Tibial artery (tissue), 4 donors: ENCODE measurements around the gene KCNN3.

ENCODE experiments used
- DNase-seq, 2 donors: peaks; one replicate each; pipeline ENCODE4 v3.0.0-alpha.2; 2019
- H3K27ac ChIP-seq, 2 donors: fragments of 200-600 bp; sonication (generic) in 1 of 2; 1 replicate in 1 of 2; 2 replicates in 1 of 2; pipeline ENCODE4 v1.5.1; 2018 to 2019; ENCODE audit warnings: mild to moderate bottlenecking in 1 of 2
- H3K27me3 ChIP-seq, 2 donors: fragments of 200-600 bp; sonication (generic) in 1 of 2; one replicate each; pipeline versions ENCODE4 v1.5.1 to v1.6.0; 2016 to 2019
- H3K36me3 ChIP-seq, 3 donors: fragments of 200-600 bp; sonication (generic) in 2 of 3; one replicate each; pipeline ENCODE4 v1.5.1; 2016 to 2019; ENCODE audit warnings: mild to moderate bottlenecking in 2 of 3
- H3K4me1 ChIP-seq, 4 donors: fragments of 200-600 bp; sonication (generic) in 2 of 4; 1 replicate in 3 of 4; 2 replicates in 1 of 4; pipeline ENCODE4 v1.5.1; 2016 to 2019
- H3K4me3 ChIP-seq, 2 donors: fragments of 200-600 bp; sonication (generic) in 1 of 2; 1 replicate in 1 of 2; 2 replicates in 1 of 2; pipeline ENCODE4 v1.5.1; 2018 to 2019; ENCODE audit warnings: mild to moderate bottlenecking in 2 of 2
- H3K9me3 ChIP-seq, 3 donors: fragments of 200-600 bp; sonication (generic) in 1 of 3; one replicate each; pipeline ENCODE4 v1.5.1; 2016 to 2019
- intact Hi-C: fragments of 100-400 bp; cut with DNase I; formaldehyde crosslinking; loops from one replicate; pipeline ENCODE4 v1.15.0; 2023; ENCODE audit warnings: low total_unique reads
- TF ChIP-seq, protein P1 (sequence below), 2 experiments: fragments of 200-600 bp in 1 of 2; fragments of 450-650 bp in 1 of 2; IDR thresholded peaks; one replicate each; pipeline ENCODE4 v1.5.1; 2017 to 2019; ENCODE audit warnings: antibody characterized with exemption in 2 of 2, mild to moderate bottlenecking in 1 of 2, moderate library complexity in 1 of 2

The KCNN3 gene

GRCh38 chr1:154720328-154721297 is 149.5 kb downstream of the KCNN3 start:
- no peaks in the 10 kb centered on the region for H3K9me3 ChIP-seq
- H3K36me3 ChIP-seq, result no peaks in the 10 kb centered on the region
- H3K27ac ChIP-seq, result no peak overlapping the region
- DNase-seq, result no peak
- no peaks in the 10 kb centered on the region for H3K4me1 ChIP-seq
- TF ChIP-seq, protein P1, sequence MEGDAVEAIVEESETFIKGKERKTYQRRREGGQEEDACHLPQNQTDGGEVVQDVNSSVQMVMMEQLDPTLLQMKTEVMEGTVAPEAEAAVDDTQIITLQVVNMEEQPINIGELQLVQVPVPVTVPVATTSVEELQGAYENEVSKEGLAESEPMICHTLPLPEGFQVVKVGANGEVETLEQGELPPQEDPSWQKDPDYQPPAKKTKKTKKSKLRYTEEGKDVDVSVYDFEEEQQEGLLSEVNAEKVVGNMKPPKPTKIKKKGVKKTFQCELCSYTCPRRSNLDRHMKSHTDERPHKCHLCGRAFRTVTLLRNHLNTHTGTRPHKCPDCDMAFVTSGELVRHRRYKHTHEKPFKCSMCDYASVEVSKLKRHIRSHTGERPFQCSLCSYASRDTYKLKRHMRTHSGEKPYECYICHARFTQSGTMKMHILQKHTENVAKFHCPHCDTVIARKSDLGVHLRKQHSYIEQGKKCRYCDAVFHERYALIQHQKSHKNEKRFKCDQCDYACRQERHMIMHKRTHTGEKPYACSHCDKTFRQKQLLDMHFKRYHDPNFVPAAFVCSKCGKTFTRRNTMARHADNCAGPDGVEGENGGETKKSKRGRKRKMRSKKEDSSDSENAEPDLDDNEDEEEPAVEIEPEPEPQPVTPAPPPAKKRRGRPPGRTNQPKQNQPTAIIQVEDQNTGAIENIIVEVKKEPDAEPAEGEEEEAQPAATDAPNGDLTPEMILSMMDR (IDR thresholded peaks at IDR 0.05), result no peak
- H3K27me3 ChIP-seq, result peaks cover 0 to 1% of the 10 kb centered on the region in 2 donors
- H3K4me3 ChIP-seq, result no peak overlapping the region
- intact Hi-C loops, result no loop called here

- intact Hi-C loops, result no loop called here
- no peak for DNase-seq
- Histone ChIP-seq H3K4me3 (no peak overlapping the region), H3K27me3 (no peaks in the 10 kb centered on the region), H3K36me3 (no peaks in the 10 kb centered on the region), H3K4me1 (no peaks in the 10 kb centered on the region), H3K27ac (no peak overlapping the region), H3K9me3 (no peaks in the 10 kb centered on the region)
- TF ChIP-seq, protein P1 (IDR thresholded peaks at IDR 0.05), result no peak
These were observed 150.3 kb downstream of the KCNN3 start for GRCh38 chr1:154719586-154720327.

DNA sequence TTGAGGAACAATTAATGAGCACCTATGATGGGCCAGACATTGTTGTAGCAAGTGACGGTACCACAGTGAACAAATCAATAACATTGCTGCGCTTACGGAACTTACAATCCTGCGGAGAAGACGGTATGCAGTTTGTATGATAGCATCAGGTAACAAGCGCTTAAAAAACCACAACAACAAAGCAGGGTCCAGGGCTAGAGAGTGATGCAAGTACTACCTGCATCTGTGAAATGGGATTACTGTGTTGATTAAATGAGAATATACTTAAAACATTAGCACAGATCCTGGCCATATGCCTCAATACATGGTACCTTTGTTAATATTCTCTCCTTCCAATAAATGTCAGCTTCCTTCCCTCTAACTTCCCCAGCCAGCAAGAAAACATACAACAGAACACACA is 151.5 kb downstream of the KCNN3 start:
- Histone ChIP-seq H3K9me3 (no peaks in the 10 kb centered on the region), H3K4me3 (no peak overlapping the region), H3K36me3 (no peaks in the 10 kb centered on the region), H3K27me3 (no peaks in the 10 kb centered on the region), H3K27ac (no peak overlapping the region), H3K4me1 (no peaks in the 10 kb centered on the region)
- TF ChIP-seq, protein P1 (IDR thresholded peaks at IDR 0.05), result no peak
- intact Hi-C loops, result no loop called here
- no peak for DNase-seq

DNA sequence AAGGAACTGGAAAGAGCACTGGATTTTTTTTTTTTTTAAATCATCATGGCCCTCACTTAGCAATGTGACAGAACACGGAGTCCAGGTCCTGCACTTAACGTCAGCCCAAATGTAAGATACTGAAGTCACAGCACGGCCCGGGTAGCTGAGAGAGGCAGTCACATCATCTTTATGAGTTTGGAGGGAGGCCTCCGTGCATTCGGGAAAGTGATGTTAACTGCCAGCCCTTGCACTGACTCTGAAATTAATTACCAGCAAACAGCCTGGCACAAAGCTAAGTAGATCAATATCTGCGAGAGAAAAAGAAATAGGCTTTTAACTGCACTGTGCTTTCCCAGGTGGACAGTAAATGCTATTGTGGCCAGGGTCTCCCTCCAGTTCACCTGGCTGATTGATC is 152.6 kb downstream of the KCNN3 start:
- Histone ChIP-seq H3K4me1 (no peaks in the 10 kb centered on the region), H3K4me3 (no peak overlapping the region), H3K36me3 (no peaks in the 10 kb centered on the region), H3K9me3 (no peaks in the 10 kb centered on the region), H3K27ac (no peak overlapping the region), H3K27me3 (no peaks in the 10 kb centered on the region)
- TF ChIP-seq, protein P1 (IDR thresholded peaks at IDR 0.05), result no peak
- intact Hi-C loops, result no loop called here
- DNase-seq, result no peak

DNA sequence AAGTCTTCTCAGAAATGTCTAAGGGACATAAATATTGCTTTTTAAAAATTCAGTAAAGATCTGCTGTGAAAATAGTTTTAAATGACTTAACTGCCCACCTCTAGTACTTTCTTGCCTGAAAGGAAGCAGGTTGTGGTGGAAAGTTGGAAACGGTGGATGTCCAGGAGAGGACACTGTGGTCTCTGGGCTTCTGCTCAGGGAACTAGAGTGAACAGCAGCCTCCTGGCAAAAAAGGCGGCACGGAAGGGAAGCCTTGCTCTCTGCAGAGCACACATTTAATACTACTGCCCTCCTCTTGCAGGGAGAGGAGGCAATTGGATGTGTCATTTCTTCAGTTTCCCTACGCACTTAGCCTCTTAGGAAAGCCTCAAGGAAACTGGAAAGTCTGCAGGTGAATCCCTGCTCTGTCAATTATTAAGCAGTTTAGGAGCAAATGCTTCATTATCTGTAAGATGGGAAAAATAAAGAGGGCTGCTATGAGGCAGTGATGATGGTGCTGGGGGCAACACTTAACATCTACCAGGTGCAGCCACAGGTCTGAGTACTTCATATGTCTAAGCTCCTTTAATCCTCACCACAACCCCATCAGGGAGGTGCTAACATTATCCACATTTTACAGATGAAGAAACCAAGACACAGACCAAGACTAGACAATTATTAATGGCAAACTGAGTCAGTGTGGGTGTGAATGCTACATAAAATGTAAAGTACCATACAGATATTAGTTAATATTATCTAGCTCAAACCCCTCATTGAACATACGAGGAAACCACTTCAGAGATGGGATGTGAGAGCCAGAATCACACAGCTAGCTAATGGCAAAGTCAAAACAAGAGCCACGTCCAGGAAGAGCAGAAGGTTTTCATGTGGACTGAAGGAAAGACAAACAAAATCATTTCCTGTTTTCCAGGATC is 153.2 kb downstream of the KCNN3 start:
- intact Hi-C loops, result no loop called here
- DNase-seq, result no peak
- TF ChIP-seq, protein P1 (IDR thresholded peaks at IDR 0.05), result no peak
- no peaks in the 10 kb centered on the region for H3K9me3 ChIP-seq
- H3K36me3 ChIP-seq, result no peaks in the 10 kb centered on the region
- H3K27me3 ChIP-seq, result no peaks in the 10 kb centered on the region
- H3K4me1 ChIP-seq, result no peaks in the 10 kb centered on the region
- H3K4me3 ChIP-seq, result no peak overlapping the region
- H3K27ac ChIP-seq, result no peak overlapping the region
